Breast epithelium (tissue), 3 donors: ENCODE data around the gene PPEF1.

ENCODE experiments used
- POLR2A ChIP-seq: fragments of 450-650 bp; IDR thresholded peaks from one replicate; pipeline ENCODE4 v1.6.1; 2016; ENCODE audit warnings: antibody characterized with exemption, mild to moderate bottlenecking, moderate library complexity
- POLR2AphosphoS5 ChIP-seq, 3 donors: sonication (generic); formaldehyde crosslinking; IDR thresholded peaks; one replicate each; pipeline ENCODE4 v1.6.1; 2017; ENCODE audit warnings: antibody characterized with exemption in 3 of 3
- TF ChIP-seq, protein P1 (sequence below), 3 donors: fragments of 450-650 bp; IDR thresholded peaks; one replicate each; pipeline ENCODE4 v1.5.1; 2016 to 2017; ENCODE audit warnings: antibody characterized with exemption in 3 of 3, mild to moderate bottlenecking in 3 of 3, moderate library complexity in 3 of 3

DNA sequence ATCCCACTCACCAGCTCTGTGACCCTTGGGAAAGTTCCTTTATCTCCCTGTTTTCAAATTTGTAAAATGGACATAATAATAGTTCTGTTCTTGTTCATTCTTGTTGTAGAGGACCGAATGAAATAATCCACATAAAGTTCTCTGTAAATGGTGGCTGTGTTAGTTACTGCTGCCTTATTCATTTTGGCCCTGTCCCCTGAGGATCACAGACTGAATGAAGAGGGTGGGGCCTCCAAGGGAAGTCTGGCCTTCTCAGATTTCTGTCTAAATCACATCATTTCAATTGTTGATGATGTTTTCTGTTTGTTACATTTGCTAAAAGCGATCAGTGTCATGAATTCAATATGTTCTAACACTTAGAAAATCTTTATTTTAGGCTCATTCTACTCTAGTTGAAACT, 117.9 kb downstream of the PPEF1 start:
- TF ChIP-seq, protein P1, sequence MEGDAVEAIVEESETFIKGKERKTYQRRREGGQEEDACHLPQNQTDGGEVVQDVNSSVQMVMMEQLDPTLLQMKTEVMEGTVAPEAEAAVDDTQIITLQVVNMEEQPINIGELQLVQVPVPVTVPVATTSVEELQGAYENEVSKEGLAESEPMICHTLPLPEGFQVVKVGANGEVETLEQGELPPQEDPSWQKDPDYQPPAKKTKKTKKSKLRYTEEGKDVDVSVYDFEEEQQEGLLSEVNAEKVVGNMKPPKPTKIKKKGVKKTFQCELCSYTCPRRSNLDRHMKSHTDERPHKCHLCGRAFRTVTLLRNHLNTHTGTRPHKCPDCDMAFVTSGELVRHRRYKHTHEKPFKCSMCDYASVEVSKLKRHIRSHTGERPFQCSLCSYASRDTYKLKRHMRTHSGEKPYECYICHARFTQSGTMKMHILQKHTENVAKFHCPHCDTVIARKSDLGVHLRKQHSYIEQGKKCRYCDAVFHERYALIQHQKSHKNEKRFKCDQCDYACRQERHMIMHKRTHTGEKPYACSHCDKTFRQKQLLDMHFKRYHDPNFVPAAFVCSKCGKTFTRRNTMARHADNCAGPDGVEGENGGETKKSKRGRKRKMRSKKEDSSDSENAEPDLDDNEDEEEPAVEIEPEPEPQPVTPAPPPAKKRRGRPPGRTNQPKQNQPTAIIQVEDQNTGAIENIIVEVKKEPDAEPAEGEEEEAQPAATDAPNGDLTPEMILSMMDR (IDR thresholded peaks at IDR 0.05) = no peak
- no peak for TF ChIP-seq POLR2AphosphoS5 (IDR thresholded peaks at IDR 0.05)
- TF ChIP-seq POLR2A = no peak
